ENCODE results near the gene PPM1F. TPM values are rescaled to one million over a fixed set of nuclear protein-coding genes. Genes with fewer than 3 reads are reported as not detected.
"Not testable (repeated sequence)": the region's sequence is repeated elsewhere in the genome, so short reads cannot be mapped to it uniquely, and the experiment has no call there.

PPM1F gene
- total and polyA plus RNA-seq, 10 of the 15 experiments (the other 5 are each of a cell fraction or from before 2014, with no cell fraction given): 0.55 to 26.3 (median 9.7) TPM

DNA sequence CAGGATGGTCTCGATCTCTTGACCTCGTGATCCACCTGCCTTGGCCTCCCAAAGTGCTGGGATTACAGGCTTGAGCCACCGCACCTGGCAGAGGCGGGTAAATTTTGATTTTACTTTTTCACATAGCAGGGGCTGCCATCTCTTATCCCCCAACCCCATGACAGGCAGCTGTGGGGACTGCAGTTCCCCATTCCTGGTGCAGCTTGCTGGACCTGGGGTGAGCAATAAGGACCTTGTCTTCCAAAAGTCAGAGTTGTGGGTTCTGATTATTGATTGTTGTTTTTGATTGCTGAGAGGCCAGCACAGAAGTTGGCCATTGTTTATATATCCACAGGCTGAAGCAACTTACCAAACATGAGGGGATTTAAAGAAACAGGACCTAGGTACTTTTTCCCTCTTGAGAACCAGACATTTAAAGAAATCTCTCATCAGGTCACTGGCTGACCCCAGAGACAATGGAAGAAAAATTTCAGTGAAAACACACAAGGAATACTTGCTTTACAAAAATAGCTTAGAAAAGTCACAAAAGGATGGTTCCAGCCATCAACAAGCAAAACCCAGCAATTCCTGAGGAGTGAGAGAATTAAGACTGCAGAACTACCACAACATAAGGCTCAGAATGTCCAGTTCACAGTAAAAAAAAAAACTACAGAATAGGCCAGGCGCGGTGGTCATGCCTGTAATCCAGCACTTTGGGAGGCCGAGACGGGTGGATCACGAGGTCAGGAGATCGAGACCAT lies 63.2 kb downstream of the PPM1F start (continued):
- TF ChIP-seq GATAD2B (conservative IDR thresholded peaks at IDR 0.05; ENCODE audit: low read depth): no peak
- no peak for TF ChIP-seq CEBPB (IDR thresholded peaks at IDR 0.05; ENCODE audit: borderline replicate concordance in 1 of 2, low read depth in 2 of 2, low read length in 2 of 2)

GRCh38 chr22:21887841-21888240 lies 64.8 kb downstream of the PPM1F start:
- ChIA-PET SMC1A (ENCODE audit: uncharacterized antibody, unreplicated experiment) (no interaction called here), POLR2A (no interaction called here), RAD21 (ENCODE audit: unreplicated experiment) (no interaction called here), CTCF (interaction anchor here (0.6 to 1.0 kb wide), 2 partner anchors 10 to 84 kb away, joined by 3 read pairs; no protein-coding TSS in a partner anchor)
- Histone ChIP-seq H3K27me3 (replicated peaks in 1 of 2; ENCODE audit: control insufficient read depth in 2 of 2, insufficient read depth in 2 of 2, low read length in 1 of 2) (no peaks in the 10 kb centered on the region), H3K9ac (ENCODE audit: control insufficient read depth, insufficient read depth, low read length) (no peak overlapping the region), H3K9me3 (replicated peaks; ENCODE audit: control insufficient read depth, insufficient read depth, low read length) (no peaks in the 10 kb centered on the region), H3K36me3 (ENCODE audit: control insufficient read depth in 2 of 2, insufficient read depth in 2 of 2, low read length in 1 of 2) (no peaks in the 10 kb centered on the region), H3K4me3 (no peak overlapping the region), H4K20me1 (ENCODE audit: control insufficient read depth, insufficient read depth) (no peaks in the 10 kb centered on the region), H2AFZ (ENCODE audit: control insufficient read depth, low read depth, low read length) (no peak overlapping the region), H3K79me2 (ENCODE audit: control insufficient read depth, insufficient read depth, low read length) (no peaks in the 10 kb centered on the region), H3K27ac (ENCODE audit: control insufficient read depth, insufficient read depth) (no peak overlapping the region), H3K4me1 (ENCODE audit: control insufficient read depth, insufficient read depth, low read length) (no peaks in the 10 kb centered on the region), H3K4me2 (ENCODE audit: control insufficient read depth, insufficient read depth) (no peak overlapping the region)
- intact Hi-C loops (cut with micrococcal nuclease; ENCODE audit: unreplicated experiment) (no loop called here), in situ Hi-C loops (cut with MboI) (no loop called here)
- TF ChIP-seq RBBP5 (conservative IDR thresholded peaks at IDR 0.05): no peak
- TF ChIP-seq HDAC6 (IDR thresholded peaks at IDR 0.05; ENCODE audit: unreplicated experiment): no peak
- TF ChIP-seq, protein P1, sequence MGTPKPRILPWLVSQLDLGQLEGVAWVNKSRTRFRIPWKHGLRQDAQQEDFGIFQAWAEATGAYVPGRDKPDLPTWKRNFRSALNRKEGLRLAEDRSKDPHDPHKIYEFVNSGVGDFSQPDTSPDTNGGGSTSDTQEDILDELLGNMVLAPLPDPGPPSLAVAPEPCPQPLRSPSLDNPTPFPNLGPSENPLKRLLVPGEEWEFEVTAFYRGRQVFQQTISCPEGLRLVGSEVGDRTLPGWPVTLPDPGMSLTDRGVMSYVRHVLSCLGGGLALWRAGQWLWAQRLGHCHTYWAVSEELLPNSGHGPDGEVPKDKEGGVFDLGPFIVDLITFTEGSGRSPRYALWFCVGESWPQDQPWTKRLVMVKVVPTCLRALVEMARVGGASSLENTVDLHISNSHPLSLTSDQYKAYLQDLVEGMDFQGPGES (IDR thresholded peaks at IDR 0.05): no peak
- TF ChIP-seq WRNIP1 (IDR thresholded peaks at IDR 0.05; ENCODE audit: borderline replicate concordance, low read depth, low read length): no peak
- FAIRE-seq (no peak), DNase-seq (ENCODE audit: low read depth, low spot score) (no peak), ATAC-seq (no peak)
- no TSS peak for BruUV-seq (replicated peaks)

DNA sequence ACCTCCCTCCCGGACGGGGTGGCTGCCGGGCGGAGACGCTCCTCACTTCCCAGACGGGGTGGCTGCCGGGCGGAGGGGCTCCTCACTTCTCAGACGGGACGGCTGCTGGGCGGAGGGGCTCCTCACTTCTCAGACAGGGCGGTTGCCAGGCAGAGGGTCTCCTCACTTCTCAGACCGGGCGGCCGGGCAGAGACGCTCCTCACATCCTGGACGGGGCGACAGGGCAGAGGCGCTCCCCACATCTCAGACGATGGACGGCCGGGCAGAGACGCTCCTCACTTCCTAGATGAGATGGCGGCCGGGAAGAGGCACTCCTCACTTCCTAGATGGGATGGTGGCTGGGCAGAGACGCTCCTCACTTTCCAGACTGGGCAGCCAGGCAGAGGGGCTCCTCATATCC lies 68.7 kb downstream of the PPM1F start:
- FAIRE-seq; BruUV-seq (replicated peaks); in situ Hi-C loops (cut with MboI): not testable (repeated sequence)

GRCh38 chr22:21882754-21883333 lies 69.8 kb downstream of the PPM1F start:
- H3K9ac ChIP-seq (ENCODE audit: control insufficient read depth, insufficient read depth, low read length); BruUV-seq (replicated peaks); in situ Hi-C loops (cut with MboI); POLR2A ChIA-PET; SMC1A ChIA-PET (ENCODE audit: uncharacterized antibody, unreplicated experiment); H3K9me3 ChIP-seq (replicated peaks; ENCODE audit: control insufficient read depth, insufficient read depth, low read length); ATAC-seq; DNase-seq (ENCODE audit: low read depth, low spot score); intact Hi-C loops (cut with micrococcal nuclease; ENCODE audit: unreplicated experiment); H3K27me3 ChIP-seq (replicated peaks in 1 of 2; ENCODE audit: control insufficient read depth in 2 of 2, insufficient read depth in 2 of 2, low read length in 1 of 2); H4K20me1 ChIP-seq (ENCODE audit: control insufficient read depth, insufficient read depth); CTCF ChIA-PET; RAD21 ChIA-PET (ENCODE audit: unreplicated experiment); H3K79me2 ChIP-seq (ENCODE audit: control insufficient read depth, insufficient read depth, low read length); H3K4me2 ChIP-seq (ENCODE audit: control insufficient read depth, insufficient read depth); H2AFZ ChIP-seq (ENCODE audit: control insufficient read depth, low read depth, low read length); H3K27ac ChIP-seq (ENCODE audit: control insufficient read depth, insufficient read depth); H3K4me1 ChIP-seq (ENCODE audit: control insufficient read depth, insufficient read depth, low read length); H3K4me3 ChIP-seq; H3K36me3 ChIP-seq (ENCODE audit: control insufficient read depth in 2 of 2, insufficient read depth in 2 of 2, low read length in 1 of 2); FAIRE-seq: not testable (repeated sequence)
- WGBS (ENCODE audit: insufficient coverage, insufficient replicate concordance, low lambda C conversion rate, missing lambda C conversion rate): no CpG with 5 or more reads among the region's 7 CpGs

More for the DNA sequence above, 68.7 kb downstream of the PPM1F start:
- H3K4me1 ChIP-seq (ENCODE audit: control insufficient read depth, insufficient read depth, low read length); DNase-seq (ENCODE audit: low read depth, low spot score); RAD21 ChIA-PET (ENCODE audit: unreplicated experiment); intact Hi-C loops (cut with micrococcal nuclease; ENCODE audit: unreplicated experiment); H4K20me1 ChIP-seq (ENCODE audit: control insufficient read depth, insufficient read depth); H3K36me3 ChIP-seq (ENCODE audit: control insufficient read depth in 2 of 2, insufficient read depth in 2 of 2, low read length in 1 of 2); H3K79me2 ChIP-seq (ENCODE audit: control insufficient read depth, insufficient read depth, low read length); H3K27ac ChIP-seq (ENCODE audit: control insufficient read depth, insufficient read depth); H3K4me3 ChIP-seq; H3K27me3 ChIP-seq (replicated peaks in 1 of 2; ENCODE audit: control insufficient read depth in 2 of 2, insufficient read depth in 2 of 2, low read length in 1 of 2); H3K4me2 ChIP-seq (ENCODE audit: control insufficient read depth, insufficient read depth); H3K9me3 ChIP-seq (replicated peaks; ENCODE audit: control insufficient read depth, insufficient read depth, low read length); SMC1A ChIA-PET (ENCODE audit: uncharacterized antibody, unreplicated experiment); H3K9ac ChIP-seq (ENCODE audit: control insufficient read depth, insufficient read depth, low read length); CTCF ChIA-PET; POLR2A ChIA-PET; H2AFZ ChIP-seq (ENCODE audit: control insufficient read depth, low read depth, low read length); ATAC-seq: not testable (repeated sequence)
- WGBS (ENCODE audit: insufficient coverage, insufficient replicate concordance, low lambda C conversion rate, missing lambda C conversion rate): 84% methylated on average over 14 of the region's 26 CpGs

Data from GM12878 (cell line).